PC-9 (cell line): ENCODE measurements around the gene AADACL4.

Source experiments
- EZH2 ChIP-seq: fragments of 200-600 bp; sonication (generic); IDR thresholded peaks from 2 replicates; pipeline ENCODE4 v1.8.0; 2017; ENCODE audit warnings: antibody characterized with exemption, low read depth
- TF ChIP-seq, protein P1 (sequence below): fragments of 200-600 bp; sonication (generic); conservative IDR thresholded peaks from 2 replicates; pipeline ENCODE4 v1.6.1; 2017; ENCODE audit warnings: mixed run types, antibody characterized with exemption, mild to moderate bottlenecking, moderate library complexity

DNA sequence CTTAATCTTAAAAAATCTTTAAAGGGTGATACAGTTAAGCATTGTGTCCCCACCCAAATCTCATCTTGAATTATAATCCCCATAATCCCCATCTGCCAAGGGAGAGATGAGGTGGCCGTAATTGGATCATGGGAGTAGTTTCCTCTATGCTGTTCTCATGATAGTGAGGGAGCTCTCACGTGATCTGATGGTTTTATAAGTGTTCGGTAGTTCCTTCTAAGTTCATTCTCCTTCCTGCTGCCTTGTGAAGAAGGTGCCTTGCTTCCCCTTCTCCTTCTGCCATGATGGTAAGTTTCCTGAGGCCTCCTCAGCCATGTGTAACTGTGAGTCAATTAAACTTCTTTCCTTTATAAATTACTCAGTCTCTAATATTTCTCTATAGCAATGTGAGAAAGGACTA is 36.6 kb upstream of the AADACL4 start:
- TF ChIP-seq, protein P1, sequence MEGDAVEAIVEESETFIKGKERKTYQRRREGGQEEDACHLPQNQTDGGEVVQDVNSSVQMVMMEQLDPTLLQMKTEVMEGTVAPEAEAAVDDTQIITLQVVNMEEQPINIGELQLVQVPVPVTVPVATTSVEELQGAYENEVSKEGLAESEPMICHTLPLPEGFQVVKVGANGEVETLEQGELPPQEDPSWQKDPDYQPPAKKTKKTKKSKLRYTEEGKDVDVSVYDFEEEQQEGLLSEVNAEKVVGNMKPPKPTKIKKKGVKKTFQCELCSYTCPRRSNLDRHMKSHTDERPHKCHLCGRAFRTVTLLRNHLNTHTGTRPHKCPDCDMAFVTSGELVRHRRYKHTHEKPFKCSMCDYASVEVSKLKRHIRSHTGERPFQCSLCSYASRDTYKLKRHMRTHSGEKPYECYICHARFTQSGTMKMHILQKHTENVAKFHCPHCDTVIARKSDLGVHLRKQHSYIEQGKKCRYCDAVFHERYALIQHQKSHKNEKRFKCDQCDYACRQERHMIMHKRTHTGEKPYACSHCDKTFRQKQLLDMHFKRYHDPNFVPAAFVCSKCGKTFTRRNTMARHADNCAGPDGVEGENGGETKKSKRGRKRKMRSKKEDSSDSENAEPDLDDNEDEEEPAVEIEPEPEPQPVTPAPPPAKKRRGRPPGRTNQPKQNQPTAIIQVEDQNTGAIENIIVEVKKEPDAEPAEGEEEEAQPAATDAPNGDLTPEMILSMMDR, result no peak
- no peak for TF ChIP-seq EZH2
